ENCODE measurements around the gene INTS4.
"Not testable (repeated sequence)": the region's sequence is repeated elsewhere in the genome, so short reads cannot be mapped to it uniquely, and the experiment has no call there.

Gene INTS4

DNA sequence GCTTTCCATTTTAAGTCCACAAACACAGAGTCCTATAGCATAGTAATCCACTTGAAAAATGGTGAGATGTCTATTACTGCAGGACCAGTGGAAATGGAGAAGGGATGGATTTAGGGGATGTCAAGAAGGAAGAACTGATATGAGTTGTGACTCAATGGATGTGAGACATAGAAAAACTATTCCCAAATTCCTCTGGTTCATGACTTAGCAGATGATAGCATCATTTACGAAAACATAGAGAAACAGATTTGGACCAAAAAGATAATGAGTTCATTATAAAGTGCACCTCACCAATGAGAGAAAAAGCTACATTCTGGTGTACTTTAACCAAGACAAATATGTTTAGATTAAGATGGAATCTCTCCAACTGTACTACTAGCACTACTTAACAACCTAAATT is 51.2 kb downstream of the INTS4 start:
- DNase-seq (ENCODE audit: low spot score) = not testable (repeated sequence)

DNA sequence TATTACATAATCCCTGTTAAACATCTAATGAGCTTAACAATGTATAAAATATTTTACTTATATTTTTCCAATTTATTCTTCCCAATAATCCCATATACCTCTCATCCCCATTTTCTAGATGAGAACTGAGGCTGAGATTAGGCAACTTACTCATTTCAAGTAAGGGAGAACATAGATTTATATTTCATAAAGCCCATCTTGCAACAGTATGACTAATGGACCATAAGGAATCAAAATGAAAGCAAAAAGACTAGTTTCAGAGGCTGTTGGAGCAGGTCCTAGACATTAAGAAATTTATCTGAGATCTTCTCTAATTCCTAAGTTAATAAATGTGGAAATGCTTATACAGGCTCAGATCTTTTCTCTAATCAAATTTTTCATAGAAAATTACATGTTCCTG is 52.0 kb downstream of the INTS4 start:
- not testable (repeated sequence) for DNase-seq (ENCODE audit: low spot score)

DNA sequence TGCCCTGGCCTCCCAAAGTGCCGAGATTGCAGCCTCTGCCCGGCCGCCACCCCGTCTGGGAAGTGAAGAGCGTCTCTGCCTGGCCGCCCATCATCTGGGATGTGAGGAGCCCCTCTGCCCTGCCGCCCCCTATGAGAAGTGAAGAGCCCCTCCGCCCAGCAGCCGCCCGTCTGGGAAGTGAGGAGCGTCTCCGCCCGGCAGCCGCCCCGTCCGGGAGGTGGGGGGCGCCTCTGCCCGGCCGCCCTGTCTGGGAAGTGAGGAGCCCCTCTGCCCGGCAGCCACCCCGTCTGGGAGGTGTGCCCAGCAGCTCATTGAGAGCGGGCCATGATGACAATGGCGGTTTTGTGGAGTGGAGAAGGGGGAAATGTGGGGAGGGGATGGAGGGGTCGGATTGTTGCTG is 60.9 kb downstream of the INTS4 start:
- not testable (repeated sequence) for DNase-seq (ENCODE audit: low spot score)

DNA sequence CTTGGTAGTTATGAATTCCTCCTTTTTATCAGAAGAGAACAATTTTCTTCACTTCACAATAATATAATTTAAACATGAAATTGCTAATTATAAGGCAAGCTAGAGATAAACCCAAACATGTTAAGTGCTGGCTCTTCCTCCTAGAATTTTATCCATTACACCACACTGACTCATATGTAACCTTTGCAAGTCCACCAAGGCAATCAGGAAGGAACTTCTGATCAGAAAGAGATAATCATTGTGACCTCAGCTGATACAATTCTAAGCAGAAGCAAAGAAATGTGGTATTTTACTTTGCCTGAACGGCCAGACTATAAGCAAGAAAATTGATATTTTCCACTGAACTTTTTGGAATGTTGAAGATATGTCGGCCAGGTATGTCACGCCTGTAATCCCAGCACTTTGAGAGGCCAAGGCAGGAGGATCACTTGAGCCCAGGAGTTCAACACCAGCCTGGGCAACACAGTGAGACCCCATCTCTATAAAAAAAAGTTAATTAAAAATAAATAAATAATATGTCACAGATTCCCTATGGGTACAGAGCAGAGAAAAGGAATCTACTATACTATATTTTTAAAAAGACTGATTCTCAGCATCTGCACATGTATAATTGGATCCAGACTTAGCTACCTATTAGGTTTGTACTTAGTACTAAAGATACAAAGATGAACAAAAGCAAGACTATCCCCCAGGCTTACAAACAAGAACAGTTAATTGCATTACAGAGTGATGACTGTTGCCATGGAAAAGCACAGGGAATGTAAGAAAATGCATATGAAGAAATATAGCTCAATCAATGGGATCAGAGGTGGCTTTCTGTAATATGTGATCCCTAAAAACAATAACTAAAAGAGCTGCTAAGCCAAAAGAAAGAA is 63.9 kb downstream of the INTS4 start:
- DNase-seq (ENCODE audit: low spot score) = not testable (repeated sequence)

DNA sequence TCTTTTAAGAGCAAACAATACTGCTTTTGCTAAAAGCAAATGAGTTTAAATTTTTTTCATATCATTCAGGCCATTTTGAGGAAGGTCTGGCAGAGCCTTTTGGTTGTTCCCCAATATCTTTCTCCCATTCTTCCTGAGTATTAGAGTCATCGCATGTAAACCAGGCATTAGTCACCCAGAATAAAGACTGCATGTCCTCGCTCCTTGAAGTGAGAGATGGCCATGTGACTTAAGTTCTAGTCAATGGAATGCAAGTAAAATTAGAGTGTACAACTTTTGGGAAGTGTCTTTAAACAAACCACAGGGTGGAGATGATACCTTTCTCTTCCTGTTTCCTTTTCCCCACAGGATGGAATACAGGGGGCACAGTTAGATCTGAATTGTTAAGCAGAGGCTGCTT is 76.8 kb downstream of the INTS4 start:
- DNase-seq (ENCODE audit: low spot score) = not testable (repeated sequence)

DNA sequence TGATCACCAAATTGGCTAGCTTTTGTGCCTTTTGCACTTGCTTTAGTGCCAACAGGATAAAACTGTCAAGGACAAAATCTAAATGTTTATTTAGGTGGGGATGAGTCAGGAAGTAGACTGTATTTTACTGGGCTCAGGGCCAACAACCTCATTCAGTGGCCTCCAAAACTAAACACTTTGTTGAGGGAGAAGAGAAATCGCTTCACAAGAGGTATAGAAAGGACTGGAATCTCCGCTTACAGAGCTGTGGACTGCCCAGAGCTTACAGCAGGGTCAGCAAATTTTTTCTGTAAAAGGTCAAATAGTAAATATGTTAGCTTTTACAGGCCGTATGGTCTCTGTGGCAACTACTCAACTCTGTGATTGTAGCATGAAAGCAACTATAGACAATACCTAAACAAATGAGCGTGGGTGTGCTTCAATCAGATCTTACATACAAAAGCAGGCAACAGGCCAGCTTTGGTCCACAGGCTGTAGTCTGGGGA is 80.1 kb downstream of the INTS4 start:
- DNase-seq (ENCODE audit: low spot score) = peak; percentile 1

DNA sequence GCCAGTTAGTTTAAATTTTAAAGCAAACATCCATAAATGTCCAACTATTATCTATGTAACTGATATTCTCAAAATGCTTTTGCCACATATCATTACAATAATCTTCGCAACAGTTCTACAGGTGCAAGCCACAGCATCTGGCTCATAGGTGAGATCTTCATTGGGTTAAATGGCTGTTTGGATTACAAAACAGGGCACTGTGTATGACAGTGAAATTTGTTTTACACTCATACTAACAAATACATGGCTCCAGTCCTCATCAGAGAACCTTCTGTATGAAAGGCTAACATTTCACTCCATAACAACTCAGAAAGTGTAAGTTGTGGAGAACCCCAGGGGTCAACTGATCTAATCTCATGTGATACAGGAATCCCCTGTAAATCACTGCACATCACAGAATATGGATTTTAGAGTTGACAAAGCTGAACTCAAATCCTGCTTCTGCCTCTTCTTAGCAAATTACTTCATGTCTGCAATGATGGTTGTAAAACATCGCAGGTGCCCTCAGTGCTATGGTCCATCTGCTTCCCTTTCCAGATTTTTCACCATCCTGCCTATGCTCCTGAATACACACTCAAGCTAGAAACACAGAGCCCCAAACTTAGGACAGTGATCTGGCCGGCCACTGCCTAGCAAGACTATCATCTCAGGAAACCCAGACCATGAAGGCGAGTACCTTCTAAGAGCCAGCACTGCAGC is 80.7 kb downstream of the INTS4 start:
- DNase-seq (ENCODE audit: low spot score) = not testable (repeated sequence)

DNA sequence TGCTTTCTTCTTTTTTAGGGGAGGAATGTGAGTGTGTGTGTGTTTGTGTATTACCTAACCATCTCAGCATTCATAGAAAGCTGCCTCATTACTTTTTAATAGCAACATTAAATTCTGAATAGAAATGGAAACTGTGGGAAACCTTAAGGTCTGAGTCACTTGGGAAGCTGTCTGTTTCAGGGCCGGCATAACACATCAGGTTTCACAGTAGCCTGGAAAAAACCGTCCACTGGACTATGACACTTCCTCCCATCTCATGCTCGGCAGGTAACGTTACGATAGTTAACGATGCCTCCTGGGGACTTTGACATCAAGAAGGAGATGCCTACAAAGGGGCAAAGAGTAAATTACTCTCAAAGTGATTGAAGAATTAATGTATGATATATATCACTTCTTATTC is 83.6 kb downstream of the INTS4 start:
- DNase-seq (ENCODE audit: low spot score) = not testable (repeated sequence)

DNA sequence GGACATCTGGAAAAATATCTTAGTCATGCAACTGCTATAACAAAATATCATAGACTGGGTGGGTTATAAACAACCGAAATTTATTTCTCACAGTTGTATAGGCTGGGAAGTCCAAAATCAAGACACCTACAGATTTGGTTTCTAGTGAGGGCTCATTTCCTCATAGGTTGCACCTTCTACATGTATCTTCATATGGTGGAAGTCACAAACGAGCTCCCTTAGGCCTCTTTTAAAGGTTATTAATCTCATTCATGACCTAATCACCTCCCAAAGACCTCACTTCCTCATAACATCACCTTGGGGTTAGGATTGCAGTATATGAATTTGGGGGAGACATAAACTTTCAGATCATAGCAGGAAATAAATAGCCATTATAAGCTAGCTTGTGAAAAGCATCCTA is 85.2 kb downstream of the INTS4 start:
- DNase-seq (ENCODE audit: low spot score) = no peak

DNA sequence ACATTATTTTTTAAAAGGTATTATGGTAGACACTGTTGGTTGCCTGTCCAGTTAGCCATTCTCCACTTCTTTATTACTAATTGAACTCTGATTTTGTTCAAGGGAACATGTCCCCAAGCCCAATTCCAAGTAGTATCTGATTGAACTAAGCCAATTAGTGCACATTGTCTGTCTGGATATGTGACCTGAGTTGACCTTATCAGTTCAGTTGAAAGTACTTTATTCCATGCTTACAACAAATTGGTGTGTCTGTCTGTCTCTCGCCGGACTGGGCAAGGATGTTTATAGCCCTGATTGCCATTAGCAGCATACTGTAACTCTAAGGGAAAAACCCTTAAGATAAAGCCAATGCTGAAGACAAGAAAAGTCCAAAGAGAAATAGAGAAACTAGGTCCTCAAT is 85.6 kb downstream of the INTS4 start:
- DNase-seq (ENCODE audit: low spot score) = no peak

DNA sequence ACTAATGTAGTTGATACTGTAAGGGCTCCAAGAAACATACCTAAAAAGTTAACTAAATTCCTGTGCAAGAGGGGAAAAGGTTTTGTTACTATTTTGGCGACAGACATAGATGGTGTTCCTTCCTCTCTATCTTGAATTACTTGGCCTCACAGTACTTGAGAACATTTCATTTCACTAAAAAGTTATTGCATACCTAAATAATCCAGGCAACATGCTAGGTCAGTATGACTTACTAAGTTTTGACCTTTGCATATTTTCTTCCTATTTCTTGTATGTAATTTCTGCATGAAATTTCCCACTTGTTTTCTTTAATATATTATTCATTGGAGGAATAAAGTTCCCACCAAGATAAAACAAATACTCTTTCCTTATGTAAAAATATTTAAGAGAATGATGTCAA is 99.5 kb downstream of the INTS4 start:
- not testable (repeated sequence) for DNase-seq (ENCODE audit: low spot score)

DNA sequence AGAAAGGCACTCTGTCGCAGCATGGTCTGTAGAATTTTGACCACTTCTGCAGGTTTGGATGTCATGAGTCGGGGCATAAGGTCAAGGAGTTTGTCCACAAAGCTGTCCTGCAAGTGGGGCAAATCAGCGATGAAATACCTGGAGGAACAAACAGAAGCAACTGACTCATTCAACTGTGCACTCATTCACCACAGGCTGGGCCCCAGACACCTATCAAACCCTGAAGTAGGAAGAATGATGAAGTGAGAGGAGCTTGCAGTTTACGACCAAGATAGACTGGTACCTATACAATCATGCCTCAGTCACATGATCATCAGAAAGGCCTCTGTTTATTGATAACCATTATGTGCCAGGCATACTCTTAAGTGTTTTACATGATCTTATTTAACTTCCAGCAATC is 102.8 kb downstream of the INTS4 start:
- not testable (repeated sequence) for DNase-seq (ENCODE audit: low spot score)

DNA sequence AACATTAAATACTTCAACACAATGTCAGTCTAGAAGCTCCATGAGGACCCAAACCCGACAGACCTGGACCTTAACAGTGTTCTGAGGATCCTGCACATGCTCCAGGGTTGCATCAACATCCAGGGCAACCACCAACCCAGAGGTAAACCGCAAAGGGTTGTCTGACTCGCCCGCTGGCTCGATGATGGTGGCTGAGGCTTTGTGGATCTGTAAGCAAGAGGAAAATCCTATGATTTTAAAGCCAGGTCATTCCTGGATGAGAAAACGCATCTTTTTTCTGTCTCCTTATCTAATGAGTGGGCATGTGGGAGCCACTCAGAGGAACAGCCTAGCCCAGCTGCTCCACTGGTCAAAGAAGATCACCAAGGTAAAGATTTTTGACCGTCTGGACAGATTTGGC is 103.2 kb downstream of the INTS4 start:
- not testable (repeated sequence) for DNase-seq (ENCODE audit: low spot score)

DNA sequence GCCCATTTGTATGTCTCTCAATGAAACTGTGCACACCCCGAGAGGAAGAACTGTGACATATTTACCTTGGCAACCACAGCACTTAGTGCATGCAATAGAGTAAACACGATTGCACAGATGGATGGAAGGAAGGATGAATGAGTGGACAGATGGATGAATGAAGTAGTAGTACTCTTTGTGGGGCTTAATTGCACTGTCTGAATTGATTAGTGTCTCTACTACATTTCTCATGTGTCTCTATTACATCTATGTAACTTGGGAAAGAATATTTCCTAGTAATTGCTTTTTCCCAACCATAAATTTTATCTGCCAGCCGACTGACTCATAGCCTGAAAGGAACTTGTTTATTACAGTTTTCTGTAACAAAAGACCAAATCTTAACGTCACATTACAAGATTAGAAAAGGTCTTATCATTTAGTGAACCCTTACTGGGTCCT is 103.8 kb downstream of the INTS4 start:
- not testable (repeated sequence) for DNase-seq (ENCODE audit: low spot score)

DNA sequence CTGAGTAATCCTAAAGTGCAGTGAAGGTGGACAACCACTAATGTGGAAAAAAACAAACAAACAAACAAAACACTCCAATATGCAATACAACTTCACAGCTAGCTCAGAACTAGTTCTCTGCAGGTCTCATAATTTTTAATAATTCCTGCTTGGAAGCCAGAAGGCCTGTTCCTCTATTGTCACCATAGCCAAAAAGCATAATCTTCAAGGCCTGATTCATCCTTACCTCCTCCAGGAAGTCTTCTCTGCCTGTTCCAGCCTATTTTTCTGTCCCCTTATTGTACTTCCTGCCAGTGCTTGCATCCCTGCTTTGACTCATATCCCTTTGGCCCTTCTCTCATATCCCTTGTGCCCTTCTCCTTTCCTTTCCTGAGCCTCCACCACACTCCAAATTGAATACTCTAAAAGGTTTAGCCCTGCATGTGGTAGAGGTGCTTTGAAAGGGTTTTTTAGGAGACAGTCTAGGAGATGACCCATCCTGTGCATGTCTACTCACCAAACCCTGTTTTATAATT is 104.3 kb downstream of the INTS4 start:
- DNase-seq (ENCODE audit: low spot score) = not testable (repeated sequence)

DNA sequence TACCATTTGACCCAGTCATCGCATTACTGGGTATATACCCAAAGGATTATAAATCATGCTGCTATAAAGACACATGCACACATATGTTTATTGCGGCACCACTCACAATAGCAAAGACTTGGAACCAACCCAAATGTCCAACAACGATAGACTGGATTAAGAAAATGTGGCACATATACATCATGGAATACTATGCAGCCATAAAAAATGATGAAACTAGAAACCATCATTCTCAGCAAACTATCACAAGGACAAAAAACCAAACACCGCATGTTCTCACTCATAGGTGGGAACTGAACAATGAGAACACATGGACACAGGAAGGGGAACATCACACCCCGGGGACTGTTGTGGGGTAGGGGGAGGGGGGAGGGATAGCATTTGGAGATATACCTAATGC is 105.4 kb downstream of the INTS4 start:
- not testable (repeated sequence) for DNase-seq (ENCODE audit: low spot score)

DNA sequence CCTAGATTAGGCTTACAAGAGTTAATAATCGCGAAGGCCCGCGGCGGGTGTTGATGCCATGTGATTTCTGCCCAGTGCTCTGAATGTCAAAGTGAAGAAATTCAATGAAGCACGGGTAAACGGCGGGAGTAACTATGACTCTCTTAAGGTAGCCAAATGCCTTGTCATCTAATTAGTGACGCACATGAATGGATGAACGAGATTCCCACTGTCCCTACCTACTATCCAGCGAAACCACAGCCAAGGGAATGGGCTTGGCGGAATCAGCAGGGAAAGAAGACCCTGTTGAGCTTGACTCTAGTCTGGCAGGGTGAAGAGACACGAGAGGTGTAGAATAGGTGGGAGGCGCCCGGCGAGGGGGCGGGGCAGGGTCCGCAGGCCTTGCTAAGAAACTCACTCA is 108.1 kb downstream of the INTS4 start:
- no peak for DNase-seq (ENCODE audit: low spot score)

DNA sequence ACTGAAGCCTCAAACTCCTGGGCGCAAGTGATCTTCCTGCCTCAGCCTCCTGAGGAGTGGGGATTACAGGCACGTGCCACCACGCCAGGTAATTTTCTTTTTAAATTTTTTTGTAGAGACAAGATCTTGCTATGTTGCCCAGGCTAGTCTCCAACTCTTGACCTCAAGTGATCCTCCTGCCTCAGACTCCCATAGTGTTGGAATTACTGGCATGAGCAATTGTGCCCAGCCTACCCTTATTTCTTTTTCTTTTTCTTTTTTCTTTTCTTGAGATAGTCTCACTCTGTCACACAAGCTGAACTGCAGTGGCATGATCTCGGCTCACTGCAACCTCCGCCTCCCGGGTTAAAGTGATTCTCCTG is 109.7 kb downstream of the INTS4 start:
- no peak for DNase-seq (ENCODE audit: low spot score)

DNA sequence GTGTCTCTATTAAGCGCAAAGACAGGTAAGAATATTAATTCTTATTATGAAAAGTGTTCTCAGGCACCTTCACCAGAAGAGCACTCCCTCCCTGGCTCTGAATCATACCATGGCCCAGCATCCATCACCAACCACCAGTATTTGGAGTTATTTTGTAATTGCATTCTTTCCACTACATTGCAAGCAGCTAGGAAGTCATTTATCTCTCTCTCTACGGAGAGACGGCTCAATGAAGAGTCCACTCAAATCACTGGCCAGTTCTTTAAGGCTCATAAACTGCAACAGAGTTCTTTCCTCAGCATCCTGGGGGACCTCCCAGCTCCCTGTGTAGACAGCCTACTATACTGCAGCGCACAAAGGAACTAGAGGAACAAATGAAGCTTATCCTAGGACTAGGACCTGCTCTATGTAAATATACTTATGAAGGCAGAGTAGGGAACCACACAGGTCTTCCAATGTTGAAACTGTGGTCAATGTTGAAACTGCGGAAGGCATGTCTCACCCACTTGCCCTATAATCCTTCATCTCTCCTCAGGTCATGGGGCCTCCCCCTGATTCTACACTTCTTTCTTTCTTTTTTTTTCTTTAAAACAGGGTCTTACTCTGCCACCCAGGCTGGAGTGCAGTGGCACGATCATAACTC is 110.2 kb downstream of the INTS4 start:
- DNase-seq (ENCODE audit: low spot score) = no peak

DNA sequence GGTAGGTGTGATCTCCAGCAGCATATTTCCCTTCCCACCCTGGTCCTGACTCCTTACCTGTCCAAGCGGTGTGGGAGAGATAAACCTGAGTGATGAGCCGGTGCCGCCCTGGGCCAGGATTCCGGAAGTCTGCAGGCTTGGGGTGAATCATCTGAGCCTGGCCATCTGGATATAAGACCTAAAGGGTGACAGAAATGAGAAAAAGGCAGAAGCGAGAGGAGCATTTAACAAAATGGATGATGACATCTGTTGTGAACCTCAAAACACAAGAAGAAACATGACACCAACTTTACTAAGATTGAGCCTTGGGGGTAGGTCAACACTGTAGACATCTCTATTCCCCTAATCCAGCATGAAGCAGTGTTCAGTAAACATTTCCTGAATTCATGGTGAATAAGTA is 110.7 kb downstream of the INTS4 start:
- no peak for DNase-seq (ENCODE audit: low spot score)

DNA sequence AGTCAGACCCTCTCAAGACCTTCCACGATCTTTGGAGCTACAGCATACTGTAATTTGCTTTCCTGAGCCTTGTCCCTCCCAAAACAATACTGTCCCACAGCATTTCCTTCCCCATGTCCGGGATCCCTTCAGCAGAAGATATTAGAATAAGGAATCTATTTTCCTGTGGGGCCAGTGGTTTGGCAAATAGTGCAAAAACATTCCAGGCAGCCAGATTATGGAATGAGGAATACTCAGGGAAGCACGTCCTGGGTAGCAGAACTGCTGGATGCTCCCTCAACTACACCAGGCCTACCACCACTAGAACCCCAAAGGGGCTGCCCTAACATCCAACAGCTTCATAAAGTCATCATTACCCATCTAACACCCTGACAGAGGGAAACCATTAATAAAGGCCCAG is 112.1 kb downstream of the INTS4 start:
- DNase-seq (ENCODE audit: low spot score) = no peak

DNA sequence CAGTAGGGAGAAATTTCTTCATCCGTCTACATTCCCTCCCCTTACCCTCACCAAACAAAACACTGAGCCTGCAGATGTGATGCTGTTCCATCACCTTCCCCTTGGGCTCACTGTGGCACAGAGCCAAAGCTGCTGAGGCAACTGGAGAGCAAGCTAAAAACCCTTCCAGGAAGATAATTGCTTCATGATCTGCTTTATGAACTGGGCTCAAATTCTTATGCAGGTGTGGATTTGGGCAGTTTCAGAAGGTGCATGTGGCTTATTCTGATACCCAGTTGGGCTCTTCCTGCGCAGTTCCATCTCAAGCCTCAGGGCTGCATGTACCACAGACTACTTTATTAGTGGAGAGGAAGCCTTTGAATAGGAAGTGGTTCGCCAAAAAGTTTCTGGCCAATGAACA is 115.2 kb downstream of the INTS4 start:
- no peak for DNase-seq (ENCODE audit: low spot score)

Data from globus pallidus (tissue), 1 donor.